HG03103 (cell line): Measurements from ENCODE around the gene DNAH8.

ENCODE experiments used
- ATAC-seq: cut with Tn5 transposase; IDR thresholded peaks from one replicate; pipeline ENCODE4 v1.9.1; 2021; ENCODE audit warnings: low read depth; ENCODE audit not compliant: unreplicated experiment

Gene DNAH8

GRCh38 chr6:39041072-39041471 is 326.0 kb downstream of the DNAH8 start:
- no peak for ATAC-seq

- no peak for ATAC-seq
These were observed 328.7 kb downstream of the DNAH8 start for GRCh38 chr6:39043776-39044175.

- ATAC-seq, result no peak
These were observed 329.1 kb downstream of the DNAH8 start for GRCh38 chr6:39044181-39044580.

- no peak for ATAC-seq
These were observed 332.6 kb downstream of the DNAH8 start for GRCh38 chr6:39047434-39048327.

DNA sequence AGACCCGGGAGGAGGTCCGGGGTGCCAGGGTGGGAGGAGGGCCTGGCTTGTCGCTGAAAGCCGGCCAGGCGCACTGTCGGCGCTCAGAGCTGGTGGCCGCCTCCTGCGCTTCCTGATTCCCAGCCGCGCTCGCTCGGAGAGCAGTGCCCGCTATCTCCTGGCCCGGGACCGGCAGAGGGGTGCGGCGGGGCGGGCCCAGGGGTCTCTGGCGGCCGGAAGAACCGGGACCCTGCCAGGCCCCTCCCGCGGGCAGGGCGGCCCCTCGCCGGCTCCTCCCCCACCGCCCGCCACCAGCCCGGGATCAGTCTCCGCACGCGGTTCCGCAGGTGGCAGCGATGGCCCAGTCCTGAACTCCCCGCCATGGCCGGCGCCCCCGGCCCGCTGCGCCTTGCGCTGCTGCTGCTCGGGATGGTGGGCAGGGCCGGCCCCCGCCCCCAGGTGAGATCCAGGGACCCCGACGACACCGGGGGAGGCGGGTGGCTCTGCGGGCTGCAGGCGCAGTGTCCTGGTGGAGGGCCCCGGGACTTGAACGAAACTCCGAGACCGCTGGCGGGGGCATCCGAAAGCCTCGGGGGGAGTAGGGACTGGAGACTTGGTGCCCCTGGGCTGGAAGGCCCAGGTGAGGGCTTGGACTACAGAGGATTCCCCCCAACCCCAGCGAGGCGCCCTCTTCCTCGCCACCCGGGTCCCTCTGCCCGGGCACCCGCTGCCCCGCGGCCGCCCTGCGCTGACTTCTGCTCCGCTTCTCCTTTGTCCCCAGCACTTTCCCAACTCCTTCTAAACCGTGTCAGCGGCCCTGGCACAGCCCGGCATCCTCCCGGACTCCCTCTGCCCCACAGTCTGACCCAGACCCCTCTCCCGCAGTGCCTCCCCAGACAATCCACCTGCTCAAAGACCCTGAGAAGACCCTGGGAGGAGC is 333.6 kb downstream of the DNAH8 start, which contains the start of gene GLP1R:
GLP1R (plus strand) TSS at position 301 of the 919 bp plus-strand sequence; CDS start at position 361, 60 bp downstream.
- ATAC-seq, result no peak

- no peak for ATAC-seq
These were observed 334.6 kb downstream of the DNAH8 start for GRCh38 chr6:39049575-39050283.

DNA sequence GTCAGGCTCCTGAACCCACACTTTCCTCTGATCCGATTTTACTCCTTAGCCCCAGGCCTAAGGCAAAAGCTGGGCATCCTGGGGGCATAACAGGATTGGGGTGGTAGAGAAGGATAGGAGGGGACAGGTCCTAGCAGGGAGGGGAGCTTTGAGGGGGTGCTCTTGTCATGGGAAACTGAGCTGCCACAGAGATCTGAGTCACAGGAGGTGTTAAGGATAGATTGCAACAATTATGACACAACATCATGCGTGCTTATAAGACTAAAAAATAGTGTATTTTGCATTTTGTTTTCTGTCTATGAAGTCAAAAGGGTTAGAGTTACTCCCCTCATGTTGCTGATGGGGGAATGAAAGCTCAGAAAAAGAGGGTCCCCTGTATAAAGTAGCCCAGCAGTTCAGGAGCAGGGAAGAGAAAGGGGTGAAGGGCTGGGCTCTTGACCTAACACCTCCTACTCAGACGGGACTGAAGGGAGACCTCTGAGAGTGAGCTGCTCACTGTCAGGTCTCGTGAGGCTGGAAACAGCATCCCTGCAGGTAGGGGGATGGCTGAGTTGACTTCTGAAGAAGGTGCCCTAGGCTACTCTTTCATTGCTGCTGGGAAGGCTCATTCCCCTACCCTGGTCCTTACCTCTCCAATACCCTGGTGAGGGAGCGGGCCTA is 335.5 kb downstream of the DNAH8 start:
- ATAC-seq, result no peak

DNA sequence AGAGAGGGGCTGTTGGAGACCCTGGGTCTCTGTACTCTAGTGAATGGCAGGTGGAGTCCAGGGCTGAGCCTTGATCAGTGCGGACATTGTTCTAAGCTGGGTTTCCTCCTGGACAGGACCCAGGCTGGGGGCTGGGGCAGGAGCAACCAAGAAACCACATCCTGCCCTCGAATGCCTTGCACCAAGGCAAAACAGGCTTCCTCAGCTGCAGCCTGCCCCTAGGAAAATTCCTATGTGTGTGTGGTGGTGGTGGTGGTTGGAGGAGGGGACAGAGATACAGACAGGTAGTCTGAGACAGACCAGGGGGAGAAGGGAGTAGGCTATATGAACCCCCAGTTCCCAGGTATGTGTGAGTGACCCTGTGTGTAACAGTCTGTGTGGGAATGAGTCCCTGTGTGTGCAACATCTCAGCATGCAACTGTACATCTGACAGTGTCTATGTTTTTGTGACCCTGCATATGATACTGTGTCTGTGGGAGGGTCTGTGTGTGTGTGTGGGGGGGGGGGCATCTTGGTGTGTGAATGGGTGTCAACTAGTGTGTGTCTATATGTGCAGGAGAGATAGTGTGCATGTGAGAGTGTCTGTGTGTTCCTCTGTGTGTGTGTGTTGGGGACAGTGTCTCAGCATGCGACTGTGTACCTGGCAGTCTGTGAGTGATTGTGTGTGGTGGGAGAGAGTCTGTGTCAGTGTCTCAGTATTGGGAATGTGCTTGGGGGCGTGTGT is 336.4 kb downstream of the DNAH8 start:
- ATAC-seq, result no peak

DNA sequence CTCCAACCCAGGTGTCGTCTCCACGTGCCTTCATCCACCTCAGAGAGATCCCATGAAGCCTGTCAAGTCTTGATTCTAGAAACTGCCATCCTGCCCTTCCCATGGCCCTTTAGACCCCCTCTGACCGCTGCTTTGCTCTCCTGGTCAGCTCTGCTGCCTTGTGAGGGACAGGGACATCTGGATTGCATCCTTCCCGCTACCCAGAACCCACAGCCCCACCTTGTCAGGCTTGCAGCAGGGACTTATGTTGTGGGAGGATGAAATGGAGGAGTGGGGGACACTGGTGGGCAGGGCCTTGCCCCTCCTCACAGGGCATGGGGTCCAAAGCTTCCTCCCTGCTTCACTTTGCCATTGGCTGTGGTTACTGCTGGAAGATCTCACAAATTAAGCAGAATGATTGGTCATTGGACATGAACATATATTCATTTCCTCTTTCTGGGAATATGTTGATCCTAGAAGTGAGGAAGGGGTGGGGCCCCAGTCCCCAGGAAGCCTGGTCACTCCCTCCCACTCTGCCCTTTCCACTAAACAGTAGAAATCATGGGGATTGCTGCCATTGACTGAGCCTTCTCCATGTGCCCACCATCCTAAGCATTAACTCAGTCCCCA is 338.0 kb downstream of the DNAH8 start:
- no peak for ATAC-seq

- no peak for ATAC-seq
These were observed 338.9 kb downstream of the DNAH8 start for GRCh38 chr6:39053854-39054576.

DNA sequence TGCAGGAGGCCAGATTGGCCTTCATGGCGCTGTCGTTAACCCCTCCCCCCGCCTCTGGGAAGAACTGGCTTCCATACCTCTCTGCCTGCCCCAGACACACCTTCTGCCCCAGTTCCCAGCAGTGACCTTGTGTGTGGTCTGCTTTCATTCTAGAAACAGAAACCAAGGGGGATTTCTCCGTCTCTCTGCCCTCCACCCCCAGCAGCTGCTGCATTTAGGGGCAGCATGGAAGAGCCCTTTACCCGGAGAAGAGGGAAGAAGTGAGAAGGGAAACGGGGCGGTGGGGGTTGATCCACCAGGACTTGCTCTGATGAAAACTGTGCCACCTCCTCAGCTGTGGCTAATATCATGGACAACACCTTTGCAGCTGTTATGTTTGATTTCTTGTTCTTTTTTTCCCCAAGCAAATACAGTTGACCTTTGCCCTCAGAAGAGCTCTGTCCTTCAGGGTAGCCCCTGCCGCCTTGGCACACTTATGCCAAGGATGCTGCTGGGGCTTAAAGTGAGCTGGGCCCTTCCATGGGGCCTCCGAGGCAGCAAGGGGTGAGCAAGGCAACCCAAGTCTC is 339.5 kb downstream of the DNAH8 start:
- ATAC-seq, result no peak

GRCh38 chr6:39055661-39056060 is 340.6 kb downstream of the DNAH8 start:
- ATAC-seq, result no peak

DNA sequence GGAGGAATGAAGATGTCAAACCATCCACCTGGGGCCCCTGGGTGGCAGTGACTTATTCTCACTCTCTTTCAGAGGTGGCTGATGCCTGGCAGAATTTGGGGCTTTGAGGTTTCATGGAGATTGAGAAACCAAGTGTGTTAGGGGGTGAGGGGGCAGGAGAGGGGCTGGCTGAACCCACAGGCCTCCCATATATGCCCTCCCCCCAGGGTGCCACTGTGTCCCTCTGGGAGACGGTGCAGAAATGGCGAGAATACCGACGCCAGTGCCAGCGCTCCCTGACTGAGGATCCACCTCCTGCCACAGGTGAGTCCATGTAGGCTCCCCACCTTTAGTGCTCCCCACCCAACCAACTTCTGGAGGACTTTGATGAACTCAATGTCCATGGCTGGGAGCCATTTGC is 341.1 kb downstream of the DNAH8 start:
- ATAC-seq, result no peak

DNA sequence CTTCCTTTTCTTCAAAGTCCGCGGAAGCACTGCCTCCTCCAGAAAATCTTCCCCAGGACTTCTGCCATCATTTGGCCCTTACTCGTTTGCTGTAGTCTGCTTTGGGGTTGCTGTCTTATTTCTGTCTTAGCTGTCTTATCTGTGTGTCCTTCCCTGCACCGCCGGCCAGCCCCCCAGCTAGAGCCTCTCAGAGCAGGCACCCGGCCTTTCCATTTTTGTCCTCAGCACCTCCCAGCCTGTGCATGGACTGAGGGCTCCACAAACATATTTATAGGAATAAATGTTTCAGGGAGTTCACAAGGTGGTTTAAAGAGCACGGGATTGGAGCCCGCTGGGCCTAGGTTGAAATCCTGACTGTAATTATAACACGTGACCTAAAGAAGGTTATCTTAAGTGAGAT is 341.6 kb downstream of the DNAH8 start:
- ATAC-seq, result no peak

DNA sequence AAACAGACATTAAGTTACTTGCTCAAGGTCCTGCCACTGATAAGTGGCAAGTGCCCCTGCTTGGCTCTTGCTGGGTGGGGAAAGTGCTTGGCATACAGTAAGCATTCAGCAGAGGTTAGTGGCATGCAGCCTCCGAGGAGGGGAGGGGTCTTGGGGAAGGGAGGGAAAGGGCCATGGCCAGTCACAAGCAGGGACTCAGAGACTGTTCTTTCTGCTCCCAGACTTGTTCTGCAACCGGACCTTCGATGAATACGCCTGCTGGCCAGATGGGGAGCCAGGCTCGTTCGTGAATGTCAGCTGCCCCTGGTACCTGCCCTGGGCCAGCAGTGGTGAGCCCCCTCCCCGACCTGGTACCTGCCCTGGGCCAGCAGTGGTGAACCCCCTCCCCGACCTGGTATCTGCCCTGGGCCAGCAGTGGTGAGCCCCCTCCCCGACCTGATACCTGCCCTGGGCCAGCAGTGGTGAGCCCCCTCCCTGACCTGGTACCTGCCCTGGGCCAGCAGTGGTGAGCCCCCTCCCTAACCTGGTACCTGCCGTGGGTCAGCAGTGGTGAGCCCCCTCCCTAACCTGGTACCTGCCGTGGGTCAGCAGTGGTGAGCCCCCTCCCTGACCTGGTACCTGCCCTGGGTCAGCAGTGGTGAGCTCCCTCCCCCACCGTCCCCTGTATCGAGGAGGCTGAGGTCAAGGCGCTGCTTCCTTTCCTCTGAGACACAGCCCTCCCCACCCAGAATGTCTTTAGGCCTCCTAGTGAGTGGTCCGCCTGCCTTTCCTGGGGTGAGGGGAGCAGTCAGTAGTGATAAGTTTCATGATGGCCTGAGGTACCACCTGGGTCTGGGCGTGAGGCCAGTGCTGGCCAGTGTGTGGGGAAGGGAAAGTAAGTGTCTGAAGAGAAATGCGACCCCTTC is 342.4 kb downstream of the DNAH8 start:
- ATAC-seq, result no peak

GRCh38 chr6:39058471-39059147 is 343.5 kb downstream of the DNAH8 start:
- ATAC-seq, result no peak
